Activated CD8-positive, alpha-beta T cell treated with anti-CD3 and anti-CD28 coated beads for 36 hours (primary cell): ENCODE measurements around the gene CYP2J2. TPM values are rescaled to one million over a fixed set of nuclear protein-coding genes. Genes with fewer than 3 reads are reported as not detected.

Experiments
- ATAC-seq: fragments of 200-7000 bp; cut with Tn5 transposase; one replicate; pipeline ENCODE4 v1.10.0; 2021; ENCODE audit warnings: mild to moderate bottlenecking, moderate library complexity
- CTCF ChIA-PET: fragments of 350-600 bp; sonication (Branson Sonifier 250); formaldehyde crosslinking; loops from one replicate; lab custom pipeline; 2021; ENCODE audit warnings: antibody characterized with exemption; lab: Charles Lee
- POLR2A ChIA-PET: fragments of 350-600 bp; sonication (Branson Sonifier 250); formaldehyde crosslinking; loops from one replicate; lab custom pipeline; 2021; ENCODE audit warnings: antibody characterized with exemption; lab: Charles Lee
- DNase-seq: peaks from one replicate; pipeline ENCODE4 v3.0.0-alpha.2; 2020
- H3K27ac Mint-ChIP-seq: one replicate; pipeline ENCODE4 v1.8.0; 2021; ENCODE audit warnings: mild to moderate bottlenecking, mixed read lengths
- H3K27me3 Mint-ChIP-seq: one replicate; pipeline ENCODE4 v1.8.0; 2021; ENCODE audit warnings: mixed read lengths
- H3K36me3 Mint-ChIP-seq: one replicate; pipeline ENCODE4 v1.8.0; 2021; ENCODE audit warnings: low read depth, mixed read lengths
- H3K4me1 Mint-ChIP-seq: one replicate; pipeline ENCODE4 v1.8.0; 2021; ENCODE audit warnings: low read depth, mixed read lengths
- H3K4me3 Mint-ChIP-seq: one replicate; pipeline ENCODE4 v1.8.0; 2021; ENCODE audit warnings: mild to moderate bottlenecking, moderate library complexity, mixed read lengths
- H3K9me3 Mint-ChIP-seq: one replicate; pipeline ENCODE4 v1.8.0; 2021; ENCODE audit warnings: mixed read lengths
- CTCF ChIP-seq: fragments of 200-600 bp; IDR thresholded peaks from one replicate; pipeline ENCODE4 v1.8.0; 2022; ENCODE audit warnings: antibody characterized with exemption, mild to moderate bottlenecking
- intact Hi-C: fragments of 100-400 bp; cut with micrococcal nuclease; formaldehyde crosslinking; loops from one replicate; pipeline ENCODE4 v1.10.0; 2022
- total RNA-seq, 2 experiments: library from RNA; stranded (reverse); gene quantifications; one replicate each; pipeline ENCODE4 v1.2.3, GENCODE V29; 2021

The CYP2J2 gene
- total RNA-seq, 2 experiments from 2014 or later: 0.83 to 1.4 TPM

GRCh38 chr1:59967780-59968179 lies 41.2 kb upstream of the CYP2J2 start:
- intact Hi-C loops: no loop called here
- no peak overlapping the region for H3K27ac Mint-ChIP-seq
- no peak for TF ChIP-seq CTCF
- no peak for ATAC-seq
- H3K9me3 Mint-ChIP-seq: no peaks in the 10 kb centered on the region
- H3K4me1 Mint-ChIP-seq: peaks cover 3% of the 10 kb centered on the region
- H3K27me3 Mint-ChIP-seq: peaks cover 5% of the 10 kb centered on the region
- H3K36me3 Mint-ChIP-seq: no peaks in the 10 kb centered on the region
- DNase-seq: no peak
- POLR2A ChIA-PET: interaction anchor here (0.5 kb wide), 1 partner anchor 39 kb away, joined by 3 read pairs; no protein-coding TSS in a partner anchor
- CTCF ChIA-PET: interaction anchor here (2.3 to 3.5 kb wide), 3 partner anchors 9 to 20 kb away, joined by 8 to 22 read pairs (median 9); no protein-coding TSS in a partner anchor
- no peak overlapping the region for H3K4me3 Mint-ChIP-seq

- POLR2A ChIA-PET: interaction anchor here (0.5 kb wide), 1 partner anchor 39 kb away, joined by 3 read pairs; no protein-coding TSS in a partner anchor
- H3K27ac Mint-ChIP-seq: no peak overlapping the region
- no peak overlapping the region for H3K4me3 Mint-ChIP-seq
- ATAC-seq: no peak
- no peak for TF ChIP-seq CTCF
- H3K36me3 Mint-ChIP-seq: no peaks in the 10 kb centered on the region
- no peak for DNase-seq
- intact Hi-C loops: no loop called here
- CTCF ChIA-PET: interaction anchor here (2.3 to 3.5 kb wide), 3 partner anchors 9 to 20 kb away, joined by 8 to 22 read pairs (median 9); no protein-coding TSS in a partner anchor
- no peaks in the 10 kb centered on the region for H3K9me3 Mint-ChIP-seq
- H3K27me3 Mint-ChIP-seq: peaks cover 4% of the 10 kb centered on the region
- peaks cover 3% of the 10 kb centered on the region for H3K4me1 Mint-ChIP-seq
Observed at GRCh38 chr1:59967141-59967697, 40.6 kb upstream of the CYP2J2 start.

DNA sequence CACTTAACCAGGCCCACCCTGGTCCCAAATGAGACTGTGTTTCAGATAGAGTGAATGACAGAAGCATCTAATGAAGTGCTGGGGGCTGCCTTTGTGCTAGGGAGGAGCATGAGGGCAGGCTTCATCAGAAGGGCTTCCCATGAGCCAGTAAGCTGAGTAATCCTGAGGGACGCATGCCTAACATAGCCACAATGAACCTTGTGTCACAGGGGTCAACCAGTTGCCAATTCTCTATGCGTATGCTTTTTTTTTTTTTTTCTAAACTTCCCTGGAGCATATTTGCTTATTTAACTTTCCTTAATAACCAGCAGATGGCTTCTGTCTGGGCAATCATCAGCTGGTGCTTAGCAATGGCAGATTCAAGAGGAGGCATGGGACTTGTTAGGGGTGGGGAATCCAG lies 25.5 kb upstream of the CYP2J2 start:
- intact Hi-C loops: no loop called here
- Mint-ChIP-seq H3K9me3 (no peaks in the 10 kb centered on the region), H3K27me3 (peaks cover 3% of the 10 kb centered on the region), H3K4me1 (no peaks in the 10 kb centered on the region), H3K36me3 (no peaks in the 10 kb centered on the region), H3K4me3 (no peak overlapping the region), H3K27ac (no peak overlapping the region)
- no peak for TF ChIP-seq CTCF
- DNase-seq (no peak), ATAC-seq (no peak)
- CTCF ChIA-PET: interaction anchor here (0.8 to 2.2 kb wide), 4 partner anchors 10 to 49 kb away, joined by 3 to 8 read pairs (median 6); no protein-coding TSS in a partner anchor
- POLR2A ChIA-PET: no interaction called here

DNA sequence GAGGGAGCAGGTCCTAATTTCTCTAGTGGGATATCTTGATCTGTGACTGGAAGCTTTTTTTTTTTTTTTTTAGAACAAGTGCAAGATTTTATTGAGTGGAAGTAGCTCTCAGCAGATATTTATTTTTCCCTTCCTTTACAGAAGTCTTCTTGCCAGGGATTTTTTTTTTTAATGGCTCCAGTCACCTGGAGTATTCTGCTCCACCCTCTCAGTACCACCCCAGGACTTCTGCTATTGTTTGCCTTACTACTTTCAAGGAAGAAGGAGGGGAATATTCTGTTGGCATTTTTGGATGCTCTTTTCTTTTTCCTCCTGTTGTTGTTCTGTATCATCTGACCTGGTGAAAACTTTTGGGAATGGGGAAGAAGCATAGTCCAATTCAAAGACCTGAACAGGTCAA lies 23.1 kb upstream of the CYP2J2 start:
- no peaks in the 10 kb centered on the region for H3K4me1 Mint-ChIP-seq

More for the DNA sequence above, 23.1 kb upstream of the CYP2J2 start:
- ChIA-PET POLR2A (no interaction called here), CTCF (interaction anchor here (0.9 to 3.1 kb wide), 3 partner anchors 12 to 70 kb away, joined by 3 to 18 read pairs (median 5); no protein-coding TSS in a partner anchor)
- no peaks in the 10 kb centered on the region for H3K9me3 Mint-ChIP-seq
- peaks cover 3% of the 10 kb centered on the region for H3K27me3 Mint-ChIP-seq
- ATAC-seq (no peak), DNase-seq (no peak)
- H3K36me3 Mint-ChIP-seq: no peaks in the 10 kb centered on the region
- intact Hi-C loops: loop anchor here (5.0 kb wide), 1 partner anchor 47 kb away; no protein-coding TSS in a partner anchor
- no peak overlapping the region for H3K4me3 Mint-ChIP-seq
- TF ChIP-seq CTCF: no peak
- no peak overlapping the region for H3K27ac Mint-ChIP-seq
